Natural killer cell (primary cell): ENCODE measurements around the gene GALNT13. TPM values are rescaled to one million over a fixed set of nuclear protein-coding genes. Genes with fewer than 3 reads are reported as not detected.

Source experiments
- ATAC-seq, 3 donors: fragments of 150-1000 bp in 2 of 3; fragments of 200-7000 bp in 1 of 3; cut with Tn5 transposase; 1 replicate in 1 of 3; 2 replicates in 2 of 3; pipeline ENCODE4 v1.10.0; 2021; ENCODE audit warnings: mild to moderate bottlenecking in 2 of 3, moderate library complexity in 2 of 3
- DNase-seq, 2 donors: peaks; one replicate each; pipeline versions ENCODE4 v3.0.0 to v3.0.0-alpha.2; 2013 to 2021; ENCODE audit warnings: mixed read lengths in 1 of 2
- H3K27ac ChIP-seq: one replicate; pipeline ENCODE4 v1.5.1; 2013; ENCODE audit warnings: mild to moderate bottlenecking, low read length
- H3K27me3 ChIP-seq: one replicate; pipeline ENCODE4 v1.6.1; 2013; ENCODE audit warnings: low read length; ENCODE audit not compliant: control insufficient read depth, insufficient read depth
- H3K36me3 ChIP-seq: one replicate; pipeline ENCODE4 v1.6.1; 2013; ENCODE audit warnings: low read length; ENCODE audit not compliant: control insufficient read depth, insufficient read depth
- H3K4me1 ChIP-seq: one replicate; pipeline ENCODE4 v1.6.1; 2013; ENCODE audit warnings: low read length; ENCODE audit not compliant: control insufficient read depth, insufficient read depth
- H3K4me3 ChIP-seq: one replicate; pipeline ENCODE4 v1.5.1; 2013; ENCODE audit warnings: low read length
- H3K9me3 ChIP-seq: one replicate; pipeline ENCODE4 v1.6.1; 2013; ENCODE audit warnings: low read length; ENCODE audit not compliant: control insufficient read depth, insufficient read depth
- H3K27ac Mint-ChIP-seq, 2 donors: one replicate each; pipeline ENCODE4 v1.8.0; 2022; ENCODE audit warnings: mild to moderate bottlenecking in 2 of 2, mixed read lengths in 2 of 2, moderate library complexity in 1 of 2
- H3K27me3 Mint-ChIP-seq, 2 donors: one replicate each; pipeline ENCODE4 v1.8.0; 2022; ENCODE audit warnings: low read depth in 2 of 2, mixed read lengths in 2 of 2
- H3K36me3 Mint-ChIP-seq: one replicate; pipeline ENCODE4 v1.8.0; 2022; ENCODE audit warnings: mixed read lengths
- H3K4me1 Mint-ChIP-seq, 2 donors: one replicate each; pipeline ENCODE4 v1.8.0; 2022; ENCODE audit warnings: mixed read lengths in 2 of 2
- H3K4me3 Mint-ChIP-seq: one replicate; pipeline ENCODE4 v1.8.0; 2022; ENCODE audit warnings: mild to moderate bottlenecking, moderate library complexity, mixed read lengths
- H3K9me3 Mint-ChIP-seq, 2 donors: one replicate each; pipeline ENCODE4 v1.8.0; 2022; ENCODE audit warnings: mixed read lengths in 2 of 2
- WGBS: methylation state at CpG from one replicate; pipeline ENCODE4 v1.1.7; 2013; ENCODE audit warnings: missing lambda C conversion rate; ENCODE audit not compliant: insufficient coverage; 5-methylcytosine and 5-hydroxymethylcytosine counted together
- intact Hi-C: fragments of 100-400 bp; cut with micrococcal nuclease; formaldehyde crosslinking; loops from one replicate; pipeline ENCODE4 v1.14.2; 2022
- total RNA-seq, 4 donors: library from RNA; stranded (reverse); fragments of 120-200 nt in 1 of 4; gene quantifications; one replicate each; pipeline versions ENCODE4 v1.2.3 to v1.2.4, GENCODE V29; 2013 to 2022
- TF ChIP-seq, protein P1 (sequence below): fragments of 200-600 bp; IDR thresholded peaks from one replicate; pipeline ENCODE4 v1.8.0; 2022; ENCODE audit warnings: antibody characterized with exemption

The GALNT13 gene
- total RNA-seq, 3 donors from 2014 or later (not counting 1 experiment from before 2014, with no cell fraction given), result not detected

DNA sequence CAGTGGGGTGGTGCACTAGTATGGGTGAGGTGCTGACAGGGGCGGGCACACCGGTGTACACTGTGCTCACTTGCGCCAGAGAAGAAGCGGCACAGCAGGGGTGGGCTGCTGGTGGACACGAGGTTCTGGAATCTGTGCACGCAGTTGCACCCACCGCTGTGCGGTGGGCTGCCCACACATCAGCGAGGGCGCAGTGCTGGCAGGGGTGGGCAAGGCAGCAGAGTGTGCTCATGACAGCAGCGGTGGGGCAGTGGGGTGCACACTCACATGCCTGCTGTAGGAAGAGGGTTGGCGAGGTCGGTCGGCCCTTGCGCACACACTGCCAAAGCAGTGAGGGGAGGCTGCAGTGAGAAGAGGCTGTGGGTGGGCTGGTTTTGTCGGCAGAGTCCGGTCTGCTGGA lies 141.8 kb downstream of the GALNT13 start:
- no peak overlapping the region for H3K27ac ChIP-seq
- Mint-ChIP-seq H3K4me1 (no peaks in the 10 kb centered on the region), H3K36me3 (peaks cover 22% of the 10 kb centered on the region), H3K9me3 (peaks cover 27 to 38% of the 10 kb centered on the region in 2 donors), H3K27ac (no peak overlapping the region), H3K27me3 (no peaks in the 10 kb centered on the region), H3K4me3 (no peak overlapping the region)
- TF ChIP-seq, protein P1, sequence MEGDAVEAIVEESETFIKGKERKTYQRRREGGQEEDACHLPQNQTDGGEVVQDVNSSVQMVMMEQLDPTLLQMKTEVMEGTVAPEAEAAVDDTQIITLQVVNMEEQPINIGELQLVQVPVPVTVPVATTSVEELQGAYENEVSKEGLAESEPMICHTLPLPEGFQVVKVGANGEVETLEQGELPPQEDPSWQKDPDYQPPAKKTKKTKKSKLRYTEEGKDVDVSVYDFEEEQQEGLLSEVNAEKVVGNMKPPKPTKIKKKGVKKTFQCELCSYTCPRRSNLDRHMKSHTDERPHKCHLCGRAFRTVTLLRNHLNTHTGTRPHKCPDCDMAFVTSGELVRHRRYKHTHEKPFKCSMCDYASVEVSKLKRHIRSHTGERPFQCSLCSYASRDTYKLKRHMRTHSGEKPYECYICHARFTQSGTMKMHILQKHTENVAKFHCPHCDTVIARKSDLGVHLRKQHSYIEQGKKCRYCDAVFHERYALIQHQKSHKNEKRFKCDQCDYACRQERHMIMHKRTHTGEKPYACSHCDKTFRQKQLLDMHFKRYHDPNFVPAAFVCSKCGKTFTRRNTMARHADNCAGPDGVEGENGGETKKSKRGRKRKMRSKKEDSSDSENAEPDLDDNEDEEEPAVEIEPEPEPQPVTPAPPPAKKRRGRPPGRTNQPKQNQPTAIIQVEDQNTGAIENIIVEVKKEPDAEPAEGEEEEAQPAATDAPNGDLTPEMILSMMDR, result no peak
- no peaks in the 10 kb centered on the region for H3K36me3 ChIP-seq
- no peaks in the 10 kb centered on the region for H3K27me3 ChIP-seq
- no peak for ATAC-seq
- H3K4me1 ChIP-seq, result no peaks in the 10 kb centered on the region
- intact Hi-C loops, result no loop called here
- H3K4me3 ChIP-seq, result no peak overlapping the region
- 94% methylated on average over 17 of the region's 17 CpGs for WGBS
- no peak for DNase-seq
- H3K9me3 ChIP-seq, result peaks cover 17% of the 10 kb centered on the region

DNA sequence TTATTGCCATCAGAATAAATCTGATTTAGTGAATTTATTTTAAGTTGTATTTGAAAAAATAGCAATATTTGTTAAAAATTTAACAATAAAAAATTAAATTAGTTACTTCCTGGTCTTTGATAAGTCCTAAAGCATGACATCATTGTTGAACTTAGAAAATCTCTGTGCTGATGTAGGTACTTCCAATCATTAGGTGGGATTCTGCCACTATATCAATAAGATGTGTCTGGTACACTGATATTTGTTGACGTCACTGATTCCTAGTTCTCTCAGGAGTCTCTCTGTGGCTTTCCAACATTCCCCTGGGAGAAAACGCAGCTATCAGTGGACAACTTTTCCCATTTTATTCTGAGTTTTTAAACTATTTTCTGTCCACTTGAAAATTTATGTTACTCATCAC lies 143.5 kb downstream of the GALNT13 start:
- Histone ChIP-seq H3K9me3 (peaks cover 17% of the 10 kb centered on the region), H3K4me1 (no peaks in the 10 kb centered on the region), H3K36me3 (no peaks in the 10 kb centered on the region), H3K4me3 (no peak overlapping the region), H3K27me3 (no peaks in the 10 kb centered on the region), H3K27ac (no peak overlapping the region)
- no peaks in the 10 kb centered on the region for H3K27me3 Mint-ChIP-seq
- no peak overlapping the region for H3K4me3 Mint-ChIP-seq
- ATAC-seq (no peak), DNase-seq (no peak)
- H3K36me3 Mint-ChIP-seq, result peaks cover 22% of the 10 kb centered on the region
- WGBS, result 82% methylated on average over 2 of the region's 2 CpGs
- intact Hi-C loops, result no loop called here
- no peaks in the 10 kb centered on the region for H3K4me1 Mint-ChIP-seq
- no peak overlapping the region for H3K27ac Mint-ChIP-seq
- H3K9me3 Mint-ChIP-seq, result peaks cover 24 to 36% of the 10 kb centered on the region in 2 donors
- TF ChIP-seq, protein P1, result no peak

DNA sequence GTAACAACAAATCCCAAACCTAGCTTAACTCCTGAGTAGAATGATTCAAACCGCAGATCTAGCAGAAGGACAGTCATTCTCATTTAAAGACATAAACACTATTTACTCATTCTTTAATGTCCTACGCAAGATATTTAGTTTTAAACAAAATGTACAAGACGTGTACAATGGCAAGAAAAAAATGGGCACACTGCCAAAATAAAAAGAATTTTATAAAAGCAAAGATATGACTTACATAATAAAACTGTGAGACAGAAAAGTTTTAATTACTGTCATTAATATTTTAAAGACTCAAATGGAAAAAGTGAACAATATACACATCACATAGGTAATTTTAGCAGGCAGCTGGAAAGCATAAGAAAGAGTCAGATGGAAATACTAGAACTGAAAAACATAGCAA lies 157.8 kb downstream of the GALNT13 start:
- no peaks in the 10 kb centered on the region for H3K4me1 Mint-ChIP-seq
- DNase-seq (no peak), ATAC-seq (no peak)
- H3K27me3 Mint-ChIP-seq, result no peaks in the 10 kb centered on the region
- H3K4me3 Mint-ChIP-seq, result no peak overlapping the region
- H3K4me3 ChIP-seq, result no peak overlapping the region
- no peaks in the 10 kb centered on the region for H3K27me3 ChIP-seq
- no peak overlapping the region for H3K27ac Mint-ChIP-seq
- H3K27ac ChIP-seq, result no peak overlapping the region
- intact Hi-C loops, result no loop called here
- peaks cover 18 to 30% of the 10 kb centered on the region in 2 donors for H3K9me3 Mint-ChIP-seq
- H3K4me1 ChIP-seq, result no peaks in the 10 kb centered on the region
- TF ChIP-seq, protein P1, result no peak
- 100% methylated on average over 1 of the region's 3 CpGs for WGBS
- no peaks in the 10 kb centered on the region for H3K36me3 ChIP-seq
- peaks cover 3% of the 10 kb centered on the region for H3K9me3 ChIP-seq
- peaks cover 12% of the 10 kb centered on the region for H3K36me3 Mint-ChIP-seq

DNA sequence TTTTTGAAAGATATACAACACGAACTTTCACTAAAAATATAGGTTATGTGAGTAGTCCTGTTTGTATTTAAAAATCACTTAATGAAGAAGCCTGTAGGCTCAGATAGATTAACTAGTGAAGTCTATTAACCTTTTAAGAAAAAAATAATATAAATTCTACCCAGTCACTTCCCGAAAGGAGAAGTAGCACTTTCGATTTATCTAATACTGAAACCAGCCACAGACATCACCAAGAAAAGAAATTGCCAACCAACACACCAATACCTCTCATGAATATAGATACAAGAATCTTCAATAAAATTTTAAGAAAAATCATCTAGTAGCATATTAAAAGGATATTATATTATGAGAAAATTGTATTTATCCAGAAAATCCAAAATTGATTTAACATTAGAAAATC lies 160.5 kb downstream of the GALNT13 start:
- H3K27me3 Mint-ChIP-seq, result no peaks in the 10 kb centered on the region
- TF ChIP-seq, protein P1, result no peak
- H3K27me3 ChIP-seq, result no peaks in the 10 kb centered on the region
- no peak overlapping the region for H3K4me3 ChIP-seq
- H3K36me3 ChIP-seq, result no peaks in the 10 kb centered on the region
- no peaks in the 10 kb centered on the region for H3K4me1 ChIP-seq
- H3K36me3 Mint-ChIP-seq, result no peaks in the 10 kb centered on the region
- H3K4me1 Mint-ChIP-seq, result no peaks in the 10 kb centered on the region
- WGBS, result 90% methylated on average over 2 of the region's 3 CpGs
- no peak overlapping the region for H3K27ac ChIP-seq
- H3K9me3 ChIP-seq, result no peaks in the 10 kb centered on the region
- no peak for DNase-seq
- no peak overlapping the region for H3K27ac Mint-ChIP-seq
- H3K9me3 Mint-ChIP-seq, result peaks cover 10 to 17% of the 10 kb centered on the region in 2 donors
- H3K4me3 Mint-ChIP-seq, result no peak overlapping the region
- intact Hi-C loops, result no loop called here
- no peak for ATAC-seq
